Adipose tissue (tissue), 3 donors: ENCODE measurements around the gene HOXD3. TPM values are rescaled to one million over a fixed set of nuclear protein-coding genes. Genes with fewer than 3 reads are reported as not detected.

Source experiments
- polyA plus RNA-seq, 3 donors: library from polyadenylated mRNA; stranded (reverse); fragments of 200-250 nt; gene quantifications; one replicate each; pipeline ENCODE4 v1.2.3, GENCODE V29; 2013
- donor health status: healthy with polysubstance abuse.
- donor health status: Bipolar disorder and iron deficiency.
- donor health status: healthy.

Gene HOXD3
- polyA plus RNA-seq, 3 donors = 0.22 to 3.3 (median 2.0) TPM

Other genes starting within 250 kb of the HOXD3 start
- gene LNPK, start 155.0 kb upstream of the HOXD3 start, polyA plus RNA-seq = 10 to 100 TPM in 1 of 3 donors, 1 to 10 TPM in 2; 2.2 to 14.1 (median 7.5) TPM
- not detected for gene EVX2, start 73.3 kb upstream of the HOXD3 start, polyA plus RNA-seq
- gene HOXD13, start 64.6 kb upstream of the HOXD3 start, polyA plus RNA-seq = under 1 TPM in 1 of 3 donors, not detected in 2; 0.51 TPM
- gene HOXD12, start 57.5 kb upstream of the HOXD3 start, polyA plus RNA-seq = not detected
- gene HOXD11, start 50.0 kb upstream of the HOXD3 start, polyA plus RNA-seq = under 1 TPM in 2 of 3 donors, not detected in 1; 0.05 to 0.59 TPM
- gene HOXD10, start 40.5 kb upstream of the HOXD3 start, polyA plus RNA-seq = under 1 TPM; 0.02 to 0.76 (median 0.45) TPM
- 1 to 10 TPM in 2 of 3 donors, under 1 TPM in 1; 0.36 to 5.3 (median 3.0) TPM for gene HOXD9, start 34.6 kb upstream of the HOXD3 start, polyA plus RNA-seq
- gene HOXD8, start 27.6 kb upstream of the HOXD3 start, polyA plus RNA-seq = 1 to 10 TPM in 2 of 3 donors, under 1 TPM in 1; 0.84 to 8.8 (median 6.3) TPM
- 1 to 10 TPM in 2 of 3 donors, under 1 TPM in 1; 0.79 to 3.8 (median 2.5) TPM for gene HOXD4, start 5.8 kb upstream of the HOXD3 start, polyA plus RNA-seq
- gene HOXD1, start 31.4 kb downstream of the HOXD3 start, polyA plus RNA-seq = under 1 TPM; 0.14 to 0.83 (median 0.45) TPM
- 10 to 100 TPM; 25.4 to 27.0 (median 26.1) TPM for gene MTX2, start 112.1 kb downstream of the HOXD3 start, polyA plus RNA-seq